HEK293 (cell line): ENCODE measurements around the gene FAAH2.

ENCODE experiments used
- CTCF ChIP-seq: fragments of 450-650 bp; formaldehyde crosslinking; IDR thresholded peaks from 2 replicates; pipeline ENCODE4 v1.5.1; 2016; ENCODE audit warnings: missing biosample characterization, missing genetic modification characterization
- EGR2 ChIP-seq: fragments of 450-650 bp; formaldehyde crosslinking; IDR thresholded peaks from 2 replicates; pipeline ENCODE4 v1.5.1; 2016; ENCODE audit warnings: low read depth, missing biosample characterization, missing genetic modification characterization
- REST ChIP-seq: fragments of 450-650 bp; formaldehyde crosslinking; IDR thresholded peaks from 2 replicates; pipeline ENCODE4 v1.5.1; 2016; ENCODE audit warnings: missing biosample characterization, missing genetic modification characterization
- ZNF146 ChIP-seq: fragments of 450-650 bp; formaldehyde crosslinking; IDR thresholded peaks from 2 replicates; pipeline ENCODE4 v1.5.1; 2016; ENCODE audit warnings: missing biosample characterization, missing genetic modification characterization
- ZNF211 ChIP-seq: fragments of 450-650 bp; formaldehyde crosslinking; IDR thresholded peaks from 2 replicates; pipeline ENCODE4 v1.5.1; 2016; ENCODE audit warnings: low read depth, missing biosample characterization, missing genetic modification characterization
- ZNF223 ChIP-seq: fragments of 450-650 bp; formaldehyde crosslinking; IDR thresholded peaks from 2 replicates; pipeline ENCODE4 v1.5.1; 2016; ENCODE audit warnings: missing biosample characterization, missing genetic modification characterization
- ZNF394 ChIP-seq: fragments of 450-650 bp; formaldehyde crosslinking; IDR thresholded peaks from 2 replicates; pipeline ENCODE4 v1.5.1; 2016; ENCODE audit warnings: missing biosample characterization, missing genetic modification characterization, mild to moderate bottlenecking, moderate library complexity, borderline replicate concordance
- ZNF416 ChIP-seq: fragments of 450-650 bp; formaldehyde crosslinking; IDR thresholded peaks from 2 replicates; pipeline ENCODE4 v1.5.1; 2016; ENCODE audit warnings: missing biosample characterization, missing genetic modification characterization
- ZNF488 ChIP-seq: fragments of 450-650 bp; formaldehyde crosslinking; IDR thresholded peaks from 2 replicates; pipeline ENCODE4 v1.5.1; 2016; ENCODE audit warnings: missing biosample characterization, missing genetic modification characterization
- ZNF580 ChIP-seq: fragments of 450-650 bp; formaldehyde crosslinking; IDR thresholded peaks from 2 replicates; pipeline ENCODE4 v1.5.1; 2016; ENCODE audit warnings: missing biosample characterization, missing genetic modification characterization
- ZNF600 ChIP-seq: fragments of 450-650 bp; formaldehyde crosslinking; IDR thresholded peaks from 2 replicates; pipeline ENCODE4 v1.5.1; 2016; ENCODE audit warnings: missing biosample characterization, missing genetic modification characterization
- ZNF660 ChIP-seq: fragments of 450-650 bp; IDR thresholded peaks from 2 replicates; pipeline ENCODE4 v1.5.1; 2018; ENCODE audit warnings: missing biosample characterization, mild to moderate bottlenecking, missing genetic modification characterization
- ZNF76 ChIP-seq: fragments of 450-650 bp; formaldehyde crosslinking; IDR thresholded peaks from 2 replicates; pipeline ENCODE4; 2016; ENCODE audit warnings: low read depth, missing biosample characterization, missing genetic modification characterization, borderline replicate concordance

GRCh38 chrX:57519578-57520118, 233.1 kb downstream of the FAAH2 start:
- no peak for TF ChIP-seq ZNF580 (tag by site-specific recombination)
- no peak for TF ChIP-seq CTCF (tag by site-specific recombination)
- no peak for TF ChIP-seq ZNF416 (tag by site-specific recombination)
- no peak for TF ChIP-seq ZNF223 (tag by site-specific recombination)
- no peak for TF ChIP-seq ZNF660 (tag by site-specific recombination)
- TF ChIP-seq ZNF146 (tag by site-specific recombination): no peak
- no peak for TF ChIP-seq ZNF600 (tag by site-specific recombination)
- no peak for TF ChIP-seq ZNF76 (tag by site-specific recombination)
- no peak for TF ChIP-seq REST
- TF ChIP-seq ZNF488: no peak
- no peak for TF ChIP-seq EGR2 (tag by site-specific recombination)
- TF ChIP-seq ZNF211 (tag by site-specific recombination): no peak
- no peak for TF ChIP-seq ZNF394 (tag by site-specific recombination)
